ENCODE data around the gene SSTR3.

SSTR3 gene

GRCh38 chr22:37167176-37167980, 44.9 kb downstream of the SSTR3 start:
- H3K4me1 ChIP-seq (ENCODE audit: control insufficient read depth, insufficient read depth, low read length) = peaks cover 17% of the 10 kb centered on the region
- no peaks in the 10 kb centered on the region for H3K9me3 ChIP-seq (ENCODE audit: control insufficient read depth in 2 of 2, low read length in 2 of 2)
- H3K9ac ChIP-seq (ENCODE audit: low read length in 2 of 2) = peak overlapping the region in 1 of 2 donors; percentile 21
- no peak overlapping the region for H3K4me3 ChIP-seq (ENCODE audit: low read length in 2 of 2)
- H3K27ac ChIP-seq (ENCODE audit: low read length) = no peak overlapping the region
- H3K36me3 ChIP-seq (ENCODE audit: control insufficient read depth in 2 of 2, insufficient read depth in 2 of 2, low read length in 2 of 2) = no peaks in the 10 kb centered on the region
- H3K27me3 ChIP-seq (ENCODE audit: control insufficient read depth in 1 of 2, insufficient read depth in 2 of 2, low read length in 2 of 2) = peaks cover 0 to 2% of the 10 kb centered on the region in 2 donors

GRCh38 chr22:37166675-37167066, 45.6 kb downstream of the SSTR3 start:
- H3K9ac ChIP-seq (ENCODE audit: low read length in 2 of 2) = peak overlapping the region in 1 of 2 donors; percentile 21
- H3K36me3 ChIP-seq (ENCODE audit: control insufficient read depth in 2 of 2, insufficient read depth in 2 of 2, low read length in 2 of 2) = no peaks in the 10 kb centered on the region
- H3K27ac ChIP-seq (ENCODE audit: low read length) = no peak overlapping the region
- H3K4me1 ChIP-seq (ENCODE audit: control insufficient read depth, insufficient read depth, low read length) = peaks cover 17% of the 10 kb centered on the region
- peak overlapping the region in 1 of 2 donors; percentile 54 for H3K4me3 ChIP-seq (ENCODE audit: low read length in 2 of 2)
- H3K9me3 ChIP-seq (ENCODE audit: control insufficient read depth in 2 of 2, low read length in 2 of 2) = peaks cover 0 to under 1% of the 10 kb centered on the region in 2 donors
- H3K27me3 ChIP-seq (ENCODE audit: control insufficient read depth in 1 of 2, insufficient read depth in 2 of 2, low read length in 2 of 2) = peaks cover 0 to 2% of the 10 kb centered on the region in 2 donors

GRCh38 chr22:37165940-37166674, 46.2 kb downstream of the SSTR3 start:
- H3K4me1 ChIP-seq (ENCODE audit: control insufficient read depth, insufficient read depth, low read length) = peaks cover 17% of the 10 kb centered on the region
- H3K27me3 ChIP-seq (ENCODE audit: control insufficient read depth in 1 of 2, insufficient read depth in 2 of 2, low read length in 2 of 2) = peaks cover 0 to 6% of the 10 kb centered on the region in 2 donors
- H3K27ac ChIP-seq (ENCODE audit: low read length) = no peak overlapping the region
- no peak overlapping the region for H3K9ac ChIP-seq (ENCODE audit: low read length in 2 of 2)
- H3K9me3 ChIP-seq (ENCODE audit: control insufficient read depth in 2 of 2, low read length in 2 of 2) = peaks cover 0 to 6% of the 10 kb centered on the region in 2 donors
- no peaks in the 10 kb centered on the region for H3K36me3 ChIP-seq (ENCODE audit: control insufficient read depth in 2 of 2, insufficient read depth in 2 of 2, low read length in 2 of 2)
- H3K4me3 ChIP-seq (ENCODE audit: low read length in 2 of 2) = no peak overlapping the region

DNA sequence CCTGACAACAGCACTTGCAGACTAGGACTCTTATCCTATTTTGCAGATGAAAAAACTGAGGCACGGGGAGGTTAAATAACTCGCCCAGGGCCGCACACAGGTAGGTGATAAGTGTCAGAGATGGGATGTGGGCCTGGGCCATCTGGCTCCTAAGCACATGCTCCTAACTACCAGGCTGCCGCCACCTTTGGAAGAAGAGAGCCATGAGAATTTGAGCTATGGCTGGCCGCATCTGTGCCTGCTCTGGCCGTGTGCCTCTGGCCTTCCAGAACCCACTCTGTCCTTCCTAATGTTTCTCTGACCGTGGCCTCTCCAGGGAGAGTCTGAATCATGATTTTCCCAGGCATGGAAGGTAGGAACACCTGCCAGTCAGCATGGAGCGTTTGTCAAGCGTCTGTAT, 47.2 kb downstream of the SSTR3 start:
- Histone ChIP-seq H3K9ac (ENCODE audit: low read length in 2 of 2) (no peak overlapping the region), H3K27me3 (ENCODE audit: control insufficient read depth in 1 of 2, insufficient read depth in 2 of 2, low read length in 2 of 2) (peaks cover 0 to 6% of the 10 kb centered on the region in 2 donors), H3K36me3 (ENCODE audit: control insufficient read depth in 2 of 2, insufficient read depth in 2 of 2, low read length in 2 of 2) (no peaks in the 10 kb centered on the region), H3K4me1 (ENCODE audit: control insufficient read depth, insufficient read depth, low read length) (peaks cover 17% of the 10 kb centered on the region), H3K4me3 (ENCODE audit: low read length in 2 of 2) (no peak overlapping the region), H3K27ac (ENCODE audit: low read length) (no peak overlapping the region), H3K9me3 (ENCODE audit: control insufficient read depth in 2 of 2, low read length in 2 of 2) (peaks cover 0 to 6% of the 10 kb centered on the region in 2 donors)

GRCh38 chr22:37164505-37164887, 47.8 kb downstream of the SSTR3 start:
- Histone ChIP-seq H3K4me1 (ENCODE audit: control insufficient read depth, insufficient read depth, low read length) (peaks cover 17% of the 10 kb centered on the region), H3K36me3 (ENCODE audit: control insufficient read depth in 2 of 2, insufficient read depth in 2 of 2, low read length in 2 of 2) (no peaks in the 10 kb centered on the region), H3K9me3 (ENCODE audit: control insufficient read depth in 2 of 2, low read length in 2 of 2) (peaks cover 0 to 6% of the 10 kb centered on the region in 2 donors), H3K9ac (ENCODE audit: low read length in 2 of 2) (no peak overlapping the region), H3K4me3 (ENCODE audit: low read length in 2 of 2) (no peak overlapping the region), H3K27me3 (ENCODE audit: control insufficient read depth in 1 of 2, insufficient read depth in 2 of 2, low read length in 2 of 2) (peaks cover 0 to 6% of the 10 kb centered on the region in 2 donors), H3K27ac (ENCODE audit: low read length) (no peak overlapping the region)

GRCh38 chr22:37163575-37164504, 48.4 kb downstream of the SSTR3 start:
- Histone ChIP-seq H3K9ac (ENCODE audit: low read length in 2 of 2) (no peak overlapping the region), H3K4me1 (ENCODE audit: control insufficient read depth, insufficient read depth, low read length) (peaks cover 17% of the 10 kb centered on the region), H3K36me3 (ENCODE audit: control insufficient read depth in 2 of 2, insufficient read depth in 2 of 2, low read length in 2 of 2) (no peaks in the 10 kb centered on the region), H3K27ac (ENCODE audit: low read length) (no peak overlapping the region), H3K9me3 (ENCODE audit: control insufficient read depth in 2 of 2, low read length in 2 of 2) (peaks cover 0 to 6% of the 10 kb centered on the region in 2 donors), H3K27me3 (ENCODE audit: control insufficient read depth in 1 of 2, insufficient read depth in 2 of 2, low read length in 2 of 2) (peaks cover 0 to 6% of the 10 kb centered on the region in 2 donors), H3K4me3 (ENCODE audit: low read length in 2 of 2) (no peak overlapping the region)

GRCh38 chr22:37163096-37163489, 49.2 kb downstream of the SSTR3 start:
- Histone ChIP-seq H3K9ac (ENCODE audit: low read length in 2 of 2) (no peak overlapping the region), H3K9me3 (ENCODE audit: control insufficient read depth in 2 of 2, low read length in 2 of 2) (peaks cover 0 to 6% of the 10 kb centered on the region in 2 donors), H3K36me3 (ENCODE audit: control insufficient read depth in 2 of 2, insufficient read depth in 2 of 2, low read length in 2 of 2) (no peaks in the 10 kb centered on the region), H3K4me1 (ENCODE audit: control insufficient read depth, insufficient read depth, low read length) (peaks cover 14% of the 10 kb centered on the region), H3K4me3 (ENCODE audit: low read length in 2 of 2) (no peak overlapping the region), H3K27me3 (ENCODE audit: control insufficient read depth in 1 of 2, insufficient read depth in 2 of 2, low read length in 2 of 2) (peaks cover 0 to 9% of the 10 kb centered on the region in 2 donors), H3K27ac (ENCODE audit: low read length) (no peak overlapping the region)

GRCh38 chr22:37162221-37163095, 49.8 kb downstream of the SSTR3 start:
- Histone ChIP-seq H3K27me3 (ENCODE audit: control insufficient read depth in 1 of 2, insufficient read depth in 2 of 2, low read length in 2 of 2) (peaks cover 0 to 9% of the 10 kb centered on the region in 2 donors), H3K9ac (ENCODE audit: low read length in 2 of 2) (no peak overlapping the region), H3K27ac (ENCODE audit: low read length) (no peak overlapping the region), H3K4me1 (ENCODE audit: control insufficient read depth, insufficient read depth, low read length) (peaks cover 8% of the 10 kb centered on the region), H3K4me3 (ENCODE audit: low read length in 2 of 2) (no peak overlapping the region), H3K9me3 (ENCODE audit: control insufficient read depth in 2 of 2, low read length in 2 of 2) (peaks cover 0 to 6% of the 10 kb centered on the region in 2 donors), H3K36me3 (ENCODE audit: control insufficient read depth in 2 of 2, insufficient read depth in 2 of 2, low read length in 2 of 2) (no peaks in the 10 kb centered on the region)

GRCh38 chr22:37161443-37161842, 50.8 kb downstream of the SSTR3 start:
- H3K27ac ChIP-seq (ENCODE audit: low read length) = no peak overlapping the region

More at GRCh38 chr22:37161443-37161842, 50.8 kb downstream of the SSTR3 start:
- H3K36me3 ChIP-seq (ENCODE audit: control insufficient read depth in 2 of 2, insufficient read depth in 2 of 2, low read length in 2 of 2) = no peaks in the 10 kb centered on the region
- H3K9ac ChIP-seq (ENCODE audit: low read length in 2 of 2) = no peak overlapping the region
- peaks cover 0 to 9% of the 10 kb centered on the region in 2 donors for H3K27me3 ChIP-seq (ENCODE audit: control insufficient read depth in 1 of 2, insufficient read depth in 2 of 2, low read length in 2 of 2)
- H3K4me1 ChIP-seq (ENCODE audit: control insufficient read depth, insufficient read depth, low read length) = no peaks in the 10 kb centered on the region
- no peak overlapping the region for H3K4me3 ChIP-seq (ENCODE audit: low read length in 2 of 2)
- peaks cover 0 to 6% of the 10 kb centered on the region in 2 donors for H3K9me3 ChIP-seq (ENCODE audit: control insufficient read depth in 2 of 2, low read length in 2 of 2)
